Measurements from ENCODE around the gene DCDC2C.

DCDC2C gene

GRCh38 chr2:3753561-3753960 is 50.2 kb downstream of the DCDC2C start:
- no peak overlapping the region for H3K4me3 ChIP-seq
- H3K4me1 ChIP-seq, result no peaks in the 10 kb centered on the region
- intact Hi-C loops (cut with DNase I; ENCODE audit: low total_unique reads), result no loop called here
- DNase-seq, result no peak
- H3K27ac ChIP-seq, result no peak overlapping the region
- TF ChIP-seq CTCF (IDR thresholded peaks at IDR 0.05), result no peak
- H3K9me3 ChIP-seq, result no peaks in the 10 kb centered on the region
- no peaks in the 10 kb centered on the region for H3K36me3 ChIP-seq
- H3K27me3 ChIP-seq, result no peaks in the 10 kb centered on the region

GRCh38 chr2:3754280-3754679 is 50.9 kb downstream of the DCDC2C start:
- DNase-seq, result no peak
- H3K27ac ChIP-seq, result no peak overlapping the region
- no peaks in the 10 kb centered on the region for H3K36me3 ChIP-seq
- H3K27me3 ChIP-seq, result no peaks in the 10 kb centered on the region
- H3K4me1 ChIP-seq, result no peaks in the 10 kb centered on the region
- intact Hi-C loops (cut with DNase I; ENCODE audit: low total_unique reads), result no loop called here
- no peak overlapping the region for H3K4me3 ChIP-seq
- no peaks in the 10 kb centered on the region for H3K9me3 ChIP-seq
- no peak for TF ChIP-seq CTCF (IDR thresholded peaks at IDR 0.05)

GRCh38 chr2:3754795-3755194 is 51.4 kb downstream of the DCDC2C start:
- H3K4me3 ChIP-seq, result no peak overlapping the region
- no peaks in the 10 kb centered on the region for H3K4me1 ChIP-seq
- H3K27me3 ChIP-seq, result no peaks in the 10 kb centered on the region
- H3K9me3 ChIP-seq, result no peaks in the 10 kb centered on the region
- DNase-seq, result no peak
- no peak overlapping the region for H3K27ac ChIP-seq
- no peak for TF ChIP-seq CTCF (IDR thresholded peaks at IDR 0.05)
- intact Hi-C loops (cut with DNase I; ENCODE audit: low total_unique reads), result no loop called here
- no peaks in the 10 kb centered on the region for H3K36me3 ChIP-seq

- no peak for TF ChIP-seq CTCF (IDR thresholded peaks at IDR 0.05)
- H3K9me3 ChIP-seq, result no peaks in the 10 kb centered on the region
- H3K36me3 ChIP-seq, result no peaks in the 10 kb centered on the region
- intact Hi-C loops (cut with DNase I; ENCODE audit: low total_unique reads), result no loop called here
- H3K27me3 ChIP-seq, result no peaks in the 10 kb centered on the region
- no peak overlapping the region for H3K27ac ChIP-seq
- no peak overlapping the region for H3K4me3 ChIP-seq
- no peak for DNase-seq
- no peaks in the 10 kb centered on the region for H3K4me1 ChIP-seq
Observed at GRCh38 chr2:3755277-3755676, 51.9 kb downstream of the DCDC2C start.

GRCh38 chr2:3756306-3756705 is 52.9 kb downstream of the DCDC2C start:
- no peak for DNase-seq
- Histone ChIP-seq H3K27ac (no peak overlapping the region), H3K4me3 (no peak overlapping the region), H3K36me3 (no peaks in the 10 kb centered on the region), H3K9me3 (no peaks in the 10 kb centered on the region), H3K4me1 (no peaks in the 10 kb centered on the region), H3K27me3 (no peaks in the 10 kb centered on the region)
- intact Hi-C loops (cut with DNase I; ENCODE audit: low total_unique reads), result no loop called here
- TF ChIP-seq CTCF (IDR thresholded peaks at IDR 0.05), result no peak

GRCh38 chr2:3758906-3759305 is 55.5 kb downstream of the DCDC2C start:
- DNase-seq, result no peak
- intact Hi-C loops (cut with DNase I; ENCODE audit: low total_unique reads), result no loop called here

More at GRCh38 chr2:3758906-3759305, 55.5 kb downstream of the DCDC2C start:
- Histone ChIP-seq H3K27ac (no peak overlapping the region), H3K36me3 (no peaks in the 10 kb centered on the region), H3K4me1 (no peaks in the 10 kb centered on the region), H3K9me3 (no peaks in the 10 kb centered on the region), H3K27me3 (no peaks in the 10 kb centered on the region), H3K4me3 (no peak overlapping the region)
- TF ChIP-seq CTCF (IDR thresholded peaks at IDR 0.05), result no peak

Measured in tibial artery (tissue), 4 donors.